ENCODE results near the gene KANSL1.

The KANSL1 gene

DNA sequence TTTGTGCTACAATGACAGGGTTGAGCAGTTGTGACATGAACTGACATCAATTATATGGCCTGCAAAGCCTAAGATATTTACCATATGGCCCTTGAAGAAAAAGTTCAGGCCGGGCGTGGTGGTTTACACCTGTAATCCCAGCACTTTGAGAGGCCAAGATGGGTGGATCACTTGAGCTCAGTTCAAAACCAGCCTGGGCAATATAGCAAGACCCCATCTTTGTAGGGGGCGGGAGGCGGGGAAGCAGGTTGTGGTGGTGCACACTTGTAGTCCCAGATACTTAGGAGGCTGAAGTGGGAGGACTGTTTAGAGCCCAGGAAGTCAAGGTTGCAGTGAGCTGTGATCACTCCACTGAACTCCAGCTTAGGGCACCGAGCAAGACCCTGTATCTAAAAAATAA, 145.8 kb downstream of the KANSL1 start:
- H3K27ac ChIP-seq (ENCODE audit: low read depth, low read length) = peak overlapping the region; percentile 32
- H3K4me1 ChIP-seq (ENCODE audit: control insufficient read depth in 5 of 5, insufficient read depth in 5 of 5, low read length in 5 of 5) = peaks cover 2 to 30% (median 20%) of the 10 kb centered on the region in 5 donors
- H3K36me3 ChIP-seq (ENCODE audit: control insufficient read depth in 5 of 5, insufficient read depth in 5 of 5, low read length in 5 of 5) = peaks cover 16 to 53% (median 33%) of the 10 kb centered on the region in 5 donors
- H3K4me3 ChIP-seq (ENCODE audit: low read depth in 1 of 5, low read length in 5 of 5) = no peak overlapping the region
- H3K9me3 ChIP-seq (ENCODE audit: control insufficient read depth in 5 of 5, low read length in 5 of 5) = no peaks in the 10 kb centered on the region
- no peak overlapping the region for H3K9ac ChIP-seq (ENCODE audit: low read length in 5 of 5)
- no peaks in the 10 kb centered on the region for H3K27me3 ChIP-seq (ENCODE audit: control insufficient read depth in 5 of 5, insufficient read depth in 4 of 5, low read length in 5 of 5)

- peaks cover 2 to 30% (median 20%) of the 10 kb centered on the region in 5 donors for H3K4me1 ChIP-seq (ENCODE audit: control insufficient read depth in 5 of 5, insufficient read depth in 5 of 5, low read length in 5 of 5)
- H3K4me3 ChIP-seq (ENCODE audit: low read depth in 1 of 5, low read length in 5 of 5) = no peak overlapping the region
- no peaks in the 10 kb centered on the region for H3K27me3 ChIP-seq (ENCODE audit: control insufficient read depth in 5 of 5, insufficient read depth in 4 of 5, low read length in 5 of 5)
- peak overlapping the region; percentile 32 for H3K27ac ChIP-seq (ENCODE audit: low read depth, low read length)
- peaks cover 19 to 56% (median 37%) of the 10 kb centered on the region in 5 donors for H3K36me3 ChIP-seq (ENCODE audit: control insufficient read depth in 5 of 5, insufficient read depth in 5 of 5, low read length in 5 of 5)
- H3K9me3 ChIP-seq (ENCODE audit: control insufficient read depth in 5 of 5, low read length in 5 of 5) = no peaks in the 10 kb centered on the region
- H3K9ac ChIP-seq (ENCODE audit: low read length in 5 of 5) = no peak overlapping the region
Measured at GRCh38 chr17:46046957-46047356, 146.3 kb downstream of the KANSL1 start.

GRCh38 chr17:46045639-46046038, 147.6 kb downstream of the KANSL1 start:
- peaks cover 21 to 58% (median 35%) of the 10 kb centered on the region in 5 donors for H3K36me3 ChIP-seq (ENCODE audit: control insufficient read depth in 5 of 5, insufficient read depth in 5 of 5, low read length in 5 of 5)
- H3K27me3 ChIP-seq (ENCODE audit: control insufficient read depth in 5 of 5, insufficient read depth in 4 of 5, low read length in 5 of 5) = no peaks in the 10 kb centered on the region
- peak overlapping the region; percentile 15 for H3K27ac ChIP-seq (ENCODE audit: low read depth, low read length)

DNA sequence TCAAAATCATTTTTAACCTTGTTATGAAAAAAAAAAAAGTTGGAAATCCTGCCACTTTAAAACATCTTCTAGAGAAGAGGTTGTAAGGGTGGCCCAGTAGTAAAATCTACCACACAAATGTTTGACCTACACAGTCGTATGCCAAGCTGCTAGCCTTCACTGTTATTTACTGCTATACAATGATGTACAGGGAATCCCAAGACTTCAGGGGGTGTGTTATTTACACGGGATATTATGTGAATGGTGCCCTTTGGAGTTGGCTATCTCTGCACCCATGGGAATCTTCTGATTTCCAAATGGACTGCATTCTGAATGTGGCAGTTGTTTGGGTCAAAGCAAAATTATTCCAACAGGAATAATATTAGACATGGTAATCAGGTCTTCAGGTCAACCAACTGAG, 148.2 kb downstream of the KANSL1 start:
- no peak overlapping the region for H3K9ac ChIP-seq (ENCODE audit: low read length in 5 of 5)
- H3K36me3 ChIP-seq (ENCODE audit: control insufficient read depth in 5 of 5, insufficient read depth in 5 of 5, low read length in 5 of 5) = peaks cover 18 to 55% (median 28%) of the 10 kb centered on the region in 5 donors
- H3K27me3 ChIP-seq (ENCODE audit: control insufficient read depth in 5 of 5, insufficient read depth in 4 of 5, low read length in 5 of 5) = no peaks in the 10 kb centered on the region
- no peak overlapping the region for H3K27ac ChIP-seq (ENCODE audit: low read depth, low read length)
- H3K4me1 ChIP-seq (ENCODE audit: control insufficient read depth in 5 of 5, insufficient read depth in 5 of 5, low read length in 5 of 5) = peaks cover 2 to 30% (median 20%) of the 10 kb centered on the region in 5 donors
- no peaks in the 10 kb centered on the region for H3K9me3 ChIP-seq (ENCODE audit: control insufficient read depth in 5 of 5, low read length in 5 of 5)
- no peak overlapping the region for H3K4me3 ChIP-seq (ENCODE audit: low read depth in 1 of 5, low read length in 5 of 5)

More at GRCh38 chr17:46045639-46046038, 147.6 kb downstream of the KANSL1 start:
- Histone ChIP-seq H3K4me1 (ENCODE audit: control insufficient read depth in 5 of 5, insufficient read depth in 5 of 5, low read length in 5 of 5) (peaks cover 2 to 30% (median 20%) of the 10 kb centered on the region in 5 donors), H3K4me3 (ENCODE audit: low read depth in 1 of 5, low read length in 5 of 5) (no peak overlapping the region), H3K9ac (ENCODE audit: low read length in 5 of 5) (no peak overlapping the region), H3K9me3 (ENCODE audit: control insufficient read depth in 5 of 5, low read length in 5 of 5) (no peaks in the 10 kb centered on the region)

GRCh38 chr17:46044286-46044928, 148.8 kb downstream of the KANSL1 start:
- Histone ChIP-seq H3K4me1 (ENCODE audit: control insufficient read depth in 5 of 5, insufficient read depth in 5 of 5, low read length in 5 of 5) (peaks cover 2 to 30% (median 18%) of the 10 kb centered on the region in 5 donors), H3K4me3 (ENCODE audit: low read depth in 1 of 5, low read length in 5 of 5) (no peak overlapping the region), H3K36me3 (ENCODE audit: control insufficient read depth in 5 of 5, insufficient read depth in 5 of 5, low read length in 5 of 5) (peaks cover 16 to 53% (median 27%) of the 10 kb centered on the region in 5 donors), H3K9me3 (ENCODE audit: control insufficient read depth in 5 of 5, low read length in 5 of 5) (no peaks in the 10 kb centered on the region), H3K27me3 (ENCODE audit: control insufficient read depth in 5 of 5, insufficient read depth in 4 of 5, low read length in 5 of 5) (no peaks in the 10 kb centered on the region), H3K9ac (ENCODE audit: low read length in 5 of 5) (peak overlapping the region in 2 of 5 donors; percentile 13 to 36), H3K27ac (ENCODE audit: low read depth, low read length) (peak overlapping the region; percentile 42)

DNA sequence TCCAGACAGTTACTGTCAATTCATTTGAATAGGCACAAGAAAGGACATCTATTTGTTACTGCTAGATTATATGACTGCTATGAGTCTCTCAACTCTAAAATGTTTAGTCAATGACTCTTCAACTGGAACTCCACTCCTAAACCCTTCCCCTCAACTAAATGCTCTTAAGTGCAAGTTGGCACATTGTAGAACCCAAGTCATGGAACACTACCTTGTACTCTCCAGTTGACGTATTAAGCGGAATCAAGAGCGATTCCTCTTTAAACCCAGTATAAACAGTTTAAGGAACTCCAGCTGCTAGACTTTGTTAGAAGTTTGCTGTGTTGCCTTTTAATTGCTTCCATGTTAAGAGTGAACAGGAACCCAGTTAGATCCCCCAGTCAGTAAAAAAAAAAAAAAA, 149.6 kb downstream of the KANSL1 start:
- Histone ChIP-seq H3K27ac (ENCODE audit: low read depth, low read length) (peak overlapping the region; percentile 42), H3K27me3 (ENCODE audit: control insufficient read depth in 5 of 5, insufficient read depth in 4 of 5, low read length in 5 of 5) (no peaks in the 10 kb centered on the region), H3K9ac (ENCODE audit: low read length in 5 of 5) (peak overlapping the region in 2 of 5 donors; percentile 13 to 33), H3K9me3 (ENCODE audit: control insufficient read depth in 5 of 5, low read length in 5 of 5) (no peaks in the 10 kb centered on the region), H3K4me1 (ENCODE audit: control insufficient read depth in 5 of 5, insufficient read depth in 5 of 5, low read length in 5 of 5) (peaks cover 2 to 30% (median 18%) of the 10 kb centered on the region in 5 donors), H3K36me3 (ENCODE audit: control insufficient read depth in 5 of 5, insufficient read depth in 5 of 5, low read length in 5 of 5) (peaks cover 23 to 58% (median 34%) of the 10 kb centered on the region in 5 donors), H3K4me3 (ENCODE audit: low read depth in 1 of 5, low read length in 5 of 5) (no peak overlapping the region)

DNA sequence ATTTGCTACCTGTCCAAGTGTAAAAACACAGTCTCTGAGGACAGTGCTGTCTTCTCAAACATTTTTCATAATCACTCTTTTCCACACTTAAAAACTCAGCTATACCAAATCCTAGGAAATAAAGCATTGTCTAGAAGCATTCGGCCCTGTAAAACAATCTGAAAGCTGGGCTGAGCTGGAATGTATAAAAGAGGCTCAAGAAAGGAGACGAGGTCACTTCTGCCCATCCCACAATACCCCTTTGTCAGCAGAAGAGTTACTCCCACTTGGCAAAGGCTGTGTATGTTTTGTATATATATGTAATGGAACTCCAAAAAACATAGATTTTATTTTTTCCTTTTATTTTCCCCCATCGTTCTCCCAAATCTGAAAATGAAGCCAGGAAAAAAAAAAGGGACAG, 150.3 kb downstream of the KANSL1 start:
- Histone ChIP-seq H3K27me3 (ENCODE audit: control insufficient read depth in 5 of 5, insufficient read depth in 4 of 5, low read length in 5 of 5) (no peaks in the 10 kb centered on the region), H3K9ac (ENCODE audit: low read length in 5 of 5) (no peak overlapping the region), H3K36me3 (ENCODE audit: control insufficient read depth in 5 of 5, insufficient read depth in 5 of 5, low read length in 5 of 5) (peaks cover 27 to 64% (median 39%) of the 10 kb centered on the region in 5 donors), H3K9me3 (ENCODE audit: control insufficient read depth in 5 of 5, low read length in 5 of 5) (no peaks in the 10 kb centered on the region), H3K4me1 (ENCODE audit: control insufficient read depth in 5 of 5, insufficient read depth in 5 of 5, low read length in 5 of 5) (peaks cover 2 to 30% (median 18%) of the 10 kb centered on the region in 5 donors), H3K27ac (ENCODE audit: low read depth, low read length) (no peak overlapping the region), H3K4me3 (ENCODE audit: low read depth in 1 of 5, low read length in 5 of 5) (no peak overlapping the region)

DNA sequence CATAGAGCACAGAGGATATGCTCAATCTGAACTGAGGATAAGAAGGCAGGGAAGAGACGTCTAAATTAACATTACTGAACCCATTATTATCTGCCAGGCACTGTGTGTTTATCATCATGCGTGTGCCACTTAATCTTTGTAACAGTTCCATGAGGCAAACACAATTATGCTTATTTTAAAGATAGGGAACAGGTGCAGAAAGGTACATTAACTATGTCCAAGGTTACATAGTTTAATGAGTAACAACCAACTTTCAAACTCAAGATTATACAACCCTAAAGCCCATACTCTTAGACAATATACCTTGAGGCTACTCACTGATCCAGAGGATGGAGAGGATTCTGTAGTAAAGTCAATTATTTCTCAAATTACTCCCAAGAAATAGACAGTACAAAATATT, 151.0 kb downstream of the KANSL1 start:
- Histone ChIP-seq H3K36me3 (ENCODE audit: control insufficient read depth in 5 of 5, insufficient read depth in 5 of 5, low read length in 5 of 5) (peaks cover 34 to 64% (median 39%) of the 10 kb centered on the region in 5 donors), H3K4me3 (ENCODE audit: low read depth in 1 of 5, low read length in 5 of 5) (no peak overlapping the region), H3K4me1 (ENCODE audit: control insufficient read depth in 5 of 5, insufficient read depth in 5 of 5, low read length in 5 of 5) (peaks cover 2 to 30% (median 16%) of the 10 kb centered on the region in 5 donors), H3K9ac (ENCODE audit: low read length in 5 of 5) (no peak overlapping the region), H3K27me3 (ENCODE audit: control insufficient read depth in 5 of 5, insufficient read depth in 4 of 5, low read length in 5 of 5) (no peaks in the 10 kb centered on the region), H3K9me3 (ENCODE audit: control insufficient read depth in 5 of 5, low read length in 5 of 5) (no peaks in the 10 kb centered on the region), H3K27ac (ENCODE audit: low read depth, low read length) (no peak overlapping the region)

GRCh38 chr17:46039592-46040186, 153.5 kb downstream of the KANSL1 start:
- no peak overlapping the region for H3K4me3 ChIP-seq (ENCODE audit: low read depth in 1 of 5, low read length in 5 of 5)
- no peak overlapping the region for H3K9ac ChIP-seq (ENCODE audit: low read length in 5 of 5)
- H3K4me1 ChIP-seq (ENCODE audit: control insufficient read depth in 5 of 5, insufficient read depth in 5 of 5, low read length in 5 of 5) = peaks cover 2 to 10% (median 8%) of the 10 kb centered on the region in 5 donors
- peaks cover 45 to 73% (median 53%) of the 10 kb centered on the region in 5 donors for H3K36me3 ChIP-seq (ENCODE audit: control insufficient read depth in 5 of 5, insufficient read depth in 5 of 5, low read length in 5 of 5)
- H3K27ac ChIP-seq (ENCODE audit: low read depth, low read length) = no peak overlapping the region
- no peaks in the 10 kb centered on the region for H3K9me3 ChIP-seq (ENCODE audit: control insufficient read depth in 5 of 5, low read length in 5 of 5)
- H3K27me3 ChIP-seq (ENCODE audit: control insufficient read depth in 5 of 5, insufficient read depth in 4 of 5, low read length in 5 of 5) = no peaks in the 10 kb centered on the region

DNA sequence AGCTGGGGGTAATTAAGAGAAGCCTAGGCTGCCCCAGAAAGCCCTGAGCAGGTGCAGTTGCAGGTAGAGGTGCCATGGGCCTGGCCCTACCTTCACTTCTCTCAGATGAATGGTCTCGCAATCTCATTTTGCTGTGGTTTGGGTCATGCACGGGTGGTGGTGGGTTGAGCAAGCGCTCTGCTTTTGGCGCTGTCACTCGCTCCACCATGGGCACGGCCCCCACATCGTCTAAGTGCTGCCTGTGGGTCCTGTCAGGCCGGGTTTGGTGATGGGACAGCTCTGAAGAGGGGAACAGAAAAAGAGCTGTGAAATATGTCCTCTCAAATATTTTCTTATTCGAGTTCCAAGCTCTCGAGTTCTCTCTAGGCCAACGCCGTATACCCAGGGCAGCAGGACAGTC, 154.3 kb downstream of the KANSL1 start:
- Histone ChIP-seq H3K27ac (ENCODE audit: low read depth, low read length) (no peak overlapping the region), H3K4me1 (ENCODE audit: control insufficient read depth in 5 of 5, insufficient read depth in 5 of 5, low read length in 5 of 5) (peaks cover 0 to 2% (median under 1%) of the 10 kb centered on the region in 5 donors), H3K36me3 (ENCODE audit: control insufficient read depth in 5 of 5, insufficient read depth in 5 of 5, low read length in 5 of 5) (peaks cover 50 to 80% (median 61%) of the 10 kb centered on the region in 5 donors)

More for the DNA sequence above, 154.3 kb downstream of the KANSL1 start:
- Histone ChIP-seq H3K9me3 (ENCODE audit: control insufficient read depth in 5 of 5, low read length in 5 of 5) (no peaks in the 10 kb centered on the region), H3K4me3 (ENCODE audit: low read depth in 1 of 5, low read length in 5 of 5) (no peak overlapping the region), H3K9ac (ENCODE audit: low read length in 5 of 5) (no peak overlapping the region), H3K27me3 (ENCODE audit: control insufficient read depth in 5 of 5, insufficient read depth in 4 of 5, low read length in 5 of 5) (no peaks in the 10 kb centered on the region)

Data from subcutaneous abdominal adipose tissue (tissue), 5 donors.